HepG2 (cell line): ENCODE measurements around the gene RETN. TPM values are rescaled to one million over a fixed set of nuclear protein-coding genes. Genes with fewer than 3 reads are reported as not detected.

Experiments
- ATAC-seq: fragments of 200-7000 bp; cut with Tn5 transposase; 3 replicates; pipeline ENCODE4 v1.9.1; 2020; ENCODE audit warnings: mild to moderate bottlenecking, moderate library complexity
- BruUV-seq: library from RNA; stranded (reverse); fragments of 400-500 nt; replicated peaks from 2 replicates; lab custom pipeline; 2021; lab: Mats Ljungman, UMichigan
- CTCF ChIA-PET: fragments of 300-600 bp; formaldehyde crosslinking; extraction: SDS; loops from one replicate; lab custom pipeline; 2021; ENCODE audit warnings: low total read pairs, inconsistent platforms, low intra/inter-chr PET ratio; lab: Yijun Ruan, JAX
- POLR2A ChIA-PET: fragments of 350-600 bp; sonication (Branson Sonifier 250); formaldehyde crosslinking; loops from one replicate; lab custom pipeline; 2020; ENCODE audit warnings: antibody characterized with exemption, inconsistent platforms; lab: Yijun Ruan, JAX
- DNase-seq: peaks from one replicate; pipeline ENCODE4 v3.0.0-alpha.2; 2015; ENCODE audit warnings: low spot score
- FAIRE-seq: peaks from 3 replicates; lab custom pipeline; 2011; peaks lifted over from hg19 to GRCh38; lab: Jason Lieb, UNC
- H2AFZ ChIP-seq: one replicate; pipeline ENCODE4 v1.6.1; 2011; ENCODE audit warnings: low read length, inconsistent platforms
- H3K27ac ChIP-seq: fragments of 300-600 bp; 3 replicates; pipeline ENCODE4 v1.8.0; 2011; ENCODE audit warnings: mixed run types, mild to moderate bottlenecking, mixed read lengths, low read length, inconsistent platforms; ENCODE audit not compliant: insufficient read depth; ENCODE audit errors: extremely low read length
- H3K27me3 ChIP-seq, 2 experiments: fragments of 200-600 bp in 1 of 2; 2 replicates in 1 of 2; 3 replicates in 1 of 2; pipeline versions ENCODE4 v1.6.0 to v1.8.0; 2011; ENCODE audit warnings: low read length in 2 of 2, mild to moderate bottlenecking in 2 of 2, moderate library complexity in 2 of 2, inconsistent platforms in 1 of 2; ENCODE audit not compliant: insufficient read depth in 2 of 2, control insufficient read depth in 1 of 2
- H3K36me3 ChIP-seq, 2 experiments: fragments of 200-600 bp in 1 of 2; replicated peaks in 1 of 2; 2 replicates in 1 of 2; 3 replicates in 1 of 2; pipeline versions ENCODE4 v1.5.1 to v1.8.0; 2011; ENCODE audit warnings: low read length in 2 of 2, inconsistent platforms in 1 of 2; ENCODE audit not compliant: insufficient read depth in 2 of 2, control insufficient read depth in 1 of 2
- H3K4me1 ChIP-seq: 2 replicates; pipeline ENCODE4 v1.5.1; 2012; ENCODE audit warnings: low read length, inconsistent platforms; ENCODE audit not compliant: insufficient read depth
- H3K4me2 ChIP-seq: 2 replicates; pipeline ENCODE4 v1.6.0; 2011; ENCODE audit warnings: low read depth, low read length, inconsistent platforms
- H3K4me3 ChIP-seq, 3 experiments: fragments of 200-600 bp in 1 of 3; sonication (generic), shearing (Covaris generic) in 1 of 3; replicated peaks in 1 of 3; 2 replicates each; pipeline ENCODE4 v1.5.1; 2011 to 2016; ENCODE audit warnings: low read length in 3 of 3, inconsistent platforms in 2 of 3, low read depth in 2 of 3, mild to moderate bottlenecking in 2 of 3, control low read depth in 1 of 3, mixed read lengths in 1 of 3; ENCODE audit not compliant: insufficient read depth in 1 of 3
- H3K79me2 ChIP-seq: one replicate; pipeline ENCODE4 v1.6.1; 2011; ENCODE audit warnings: low read length, inconsistent platforms; ENCODE audit not compliant: insufficient read depth
- H3K9ac ChIP-seq: 2 replicates; pipeline ENCODE4 v1.6.0; 2011; ENCODE audit warnings: mild to moderate bottlenecking, low read depth, low read length, inconsistent platforms; ENCODE audit not compliant: insufficient read depth
- H3K9me3 ChIP-seq: 2 replicates; pipeline ENCODE4 v1.5.1; 2012; ENCODE audit warnings: mild to moderate bottlenecking, low read length
- H4K20me1 ChIP-seq: 2 replicates; pipeline ENCODE4 v1.6.0; 2011; ENCODE audit warnings: inconsistent platforms, mild to moderate bottlenecking, low read length, moderate library complexity; ENCODE audit not compliant: insufficient read depth
- DRAP1 ChIP-seq: IDR thresholded peaks from 2 replicates; pipeline ENCODE4 v1.6.1; 2016; ENCODE audit warnings: missing genetic modification reagents, missing compliant biosample characterization
- NR2F2 ChIP-seq: IDR thresholded peaks from 2 replicates; pipeline ENCODE4 v1.6.1; 2012; ENCODE audit warnings: low read depth, inconsistent platforms, borderline replicate concordance
- TAF15 ChIP-seq: fragments of 200-400 bp; formaldehyde crosslinking; IDR thresholded peaks from one replicate; pipeline ENCODE4 v1.6.1; 2018; ENCODE audit warnings: mild to moderate bottlenecking, low read depth, low read length; ENCODE audit not compliant: poor library complexity, severe bottlenecking
- WGBS: methylation state at CpG from one replicate; pipeline ENCODE4 v1.1.6; 2017; ENCODE audit warnings: low lambda C conversion rate; 5-methylcytosine and 5-hydroxymethylcytosine counted together
- in situ Hi-C: cut with HindIII; loops from 2 replicates; pipeline ENCODE4 v1.10.0; 2017; ENCODE audit warnings: low pct_unique_long_range_greater_than_20kb; ENCODE audit not compliant: extremely low pct_ligation_motif_present
- intact Hi-C: fragments of 100-400 bp; cut with micrococcal nuclease; formaldehyde crosslinking; loops from one replicate; pipeline ENCODE4 v1.10.0; 2022; ENCODE audit not compliant: unreplicated experiment
- polyA plus RNA-seq, 8 experiments: library from polyadenylated mRNA; depleted of rRNA in 3 of 8; stranded (reverse) in 7 of 8; unstranded in 1 of 8; fragments of >200 nt; fragmentation: Illumina TruSeq in 4 of 8; extraction: Trizol in 4 of 8; gene quantifications; 2 replicates each; pipeline versions ENCODE4 v1.2.1 to v1.2.3, GENCODE V29; 2011 to 2016; ENCODE audit warnings: low read depth in 4 of 8, missing spikeins in 1 of 8, mixed read lengths in 1 of 8; ENCODE audit not compliant: insufficient read depth in 1 of 8
- total RNA-seq, 5 experiments: library from RNA; depleted of rRNA; stranded (reverse); fragments of >200 nt; fragmentation: Illumina TruSeq; extraction: Trizol; gene quantifications; 2 replicates each; pipeline ENCODE4 v1.2.3, GENCODE V29; 2016; ENCODE audit warnings: low read depth in 1 of 5

The RETN gene
- total and polyA plus RNA-seq, 2 of the 13 experiments (the other 11 are each of a cell fraction or from before 2014, with no cell fraction given), result not detected

- BruUV-seq, result no TSS peak
Measured at GRCh38 chr19:7710616-7711015, 41.8 kb downstream of the RETN start.

GRCh38 chr19:7715671-7716070 is 46.8 kb downstream of the RETN start:
- no peak overlapping the region for H3K27ac ChIP-seq
- no peak overlapping the region for H3K4me3 ChIP-seq
- WGBS, result 33% methylated on average over 1 of the region's 1 CpG
- no peaks in the 10 kb centered on the region for H3K4me1 ChIP-seq
- H2AFZ ChIP-seq, result no peak overlapping the region
- H3K27me3 ChIP-seq, result no peaks in the 10 kb centered on the region; a peak in 1 of 5 replicates
- no peak overlapping the region for H3K4me2 ChIP-seq
- in situ Hi-C loops (no loop called here), intact Hi-C loops (no loop called here)
- ChIA-PET POLR2A (no interaction called here), CTCF (no interaction called here)
- BruUV-seq, result no TSS peak
- no peaks in the 10 kb centered on the region for H3K79me2 ChIP-seq
- no peaks in the 10 kb centered on the region for H3K36me3 ChIP-seq
- ATAC-seq, result no peak
- no peaks in the 10 kb centered on the region for H3K9me3 ChIP-seq
- TF ChIP-seq NR2F2, result no peak
- DNase-seq, result no peak
- H3K9ac ChIP-seq, result no peak overlapping the region
- no peak for FAIRE-seq
- H4K20me1 ChIP-seq, result no peaks in the 10 kb centered on the region

More at GRCh38 chr19:7710616-7711015, 41.8 kb downstream of the RETN start:
- peaks cover 0 to 7% of the 10 kb centered on the region in 2 experiments; a peak in 3 of 5 replicates for H3K27me3 ChIP-seq
- no peaks in the 10 kb centered on the region for H4K20me1 ChIP-seq
- H3K4me2 ChIP-seq, result no peak overlapping the region
- 38% methylated on average over 5 of the region's 5 CpGs for WGBS
- FAIRE-seq (no peak), DNase-seq (no peak), ATAC-seq (no peak)
- H3K79me2 ChIP-seq, result no peaks in the 10 kb centered on the region
- H3K4me1 ChIP-seq, result no peaks in the 10 kb centered on the region
- H3K9me3 ChIP-seq, result no peaks in the 10 kb centered on the region
- H3K27ac ChIP-seq, result no peak overlapping the region
- H3K4me3 ChIP-seq, result no peak overlapping the region
- TF ChIP-seq DRAP1 (CRISPR knock-in tag) (no peak), TAF15 (no peak)
- TF ChIP-seq, all 625 proteins: peak for 0
- no peaks in the 10 kb centered on the region for H3K36me3 ChIP-seq
- H2AFZ ChIP-seq, result no peak overlapping the region
- intact Hi-C loops, result no loop called here
- in situ Hi-C loops, result no loop called here
- POLR2A ChIA-PET, result no interaction called here
- CTCF ChIA-PET, result no interaction called here
- H3K9ac ChIP-seq, result no peak overlapping the region
